Tibial nerve (tissue), 4 donors: Measurements from ENCODE around the gene RASA3. TPM values are rescaled to one million over a fixed set of nuclear protein-coding genes. Genes with fewer than 3 reads are reported as not detected.

Experiments
- DNase-seq, 2 donors: peaks; one replicate each; pipeline ENCODE4 v3.0.0-alpha.2; 2019; ENCODE audit warnings: low spot score in 2 of 2
- H3K27ac ChIP-seq, 4 donors: fragments of 200-600 bp; sonication (generic) in 3 of 4; one replicate each; pipeline ENCODE4 v1.5.1; 2017 to 2019; ENCODE audit warnings: mild to moderate bottlenecking in 1 of 4
- H3K27me3 ChIP-seq, 2 donors: fragments of 200-600 bp; sonication (generic) in 1 of 2; one replicate each; pipeline versions ENCODE4 v1.5.1 to v1.6.0; 2017 to 2019
- H3K36me3 ChIP-seq, 3 donors: fragments of 200-600 bp; sonication (generic); one replicate each; pipeline ENCODE4 v1.5.1; 2018 to 2019
- H3K4me1 ChIP-seq, 4 donors: fragments of 200-600 bp; sonication (generic) in 3 of 4; one replicate each; pipeline ENCODE4 v1.5.1; 2017 to 2019
- H3K4me3 ChIP-seq, 4 donors: fragments of 200-600 bp; sonication (generic) in 3 of 4; one replicate each; pipeline ENCODE4 v1.5.1; 2017 to 2019; ENCODE audit warnings: mild to moderate bottlenecking in 1 of 4, moderate library complexity in 1 of 4
- H3K9me3 ChIP-seq, 4 donors: fragments of 200-600 bp; sonication (generic) in 3 of 4; one replicate each; pipeline ENCODE4 v1.5.1; 2017 to 2019
- EP300 ChIP-seq, 2 donors: sonication (generic); formaldehyde crosslinking; IDR thresholded peaks; one replicate each; pipeline ENCODE4 v1.6.1; 2017; ENCODE audit warnings: antibody characterized with exemption in 2 of 2, mild to moderate bottlenecking in 1 of 2
- POLR2A ChIP-seq, 2 donors: fragments of 450-650 bp; IDR thresholded peaks; one replicate each; pipeline ENCODE4 v1.6.1; 2017; ENCODE audit warnings: antibody characterized with exemption in 2 of 2, mild to moderate bottlenecking in 2 of 2, moderate library complexity in 2 of 2
- WGBS, 2 donors: methylation state at CpG; one replicate each; pipeline ENCODE4 v1.1.5; 2018; 5-methylcytosine and 5-hydroxymethylcytosine counted together
- total RNA-seq, 4 donors: library from RNA; depleted of rRNA; stranded (reverse); fragments of >200 nt; gene quantifications; one replicate each; pipeline ENCODE4 v1.1.0, GENCODE V29; 2016
- TF ChIP-seq, protein P1 (sequence below), 5 experiments: fragments of 200-600 bp in 3 of 5; fragments of 450-650 bp in 2 of 5; sonication (generic) in 3 of 5; IDR thresholded peaks; one replicate each; pipeline ENCODE4 v1.5.1; 2016 to 2019; ENCODE audit warnings: antibody characterized with exemption in 5 of 5, mild to moderate bottlenecking in 3 of 5, moderate library complexity in 2 of 5

RASA3 gene
- total RNA-seq, 4 donors from 2014 or later: 36.2 to 63.3 (median 46.3) TPM

DNA sequence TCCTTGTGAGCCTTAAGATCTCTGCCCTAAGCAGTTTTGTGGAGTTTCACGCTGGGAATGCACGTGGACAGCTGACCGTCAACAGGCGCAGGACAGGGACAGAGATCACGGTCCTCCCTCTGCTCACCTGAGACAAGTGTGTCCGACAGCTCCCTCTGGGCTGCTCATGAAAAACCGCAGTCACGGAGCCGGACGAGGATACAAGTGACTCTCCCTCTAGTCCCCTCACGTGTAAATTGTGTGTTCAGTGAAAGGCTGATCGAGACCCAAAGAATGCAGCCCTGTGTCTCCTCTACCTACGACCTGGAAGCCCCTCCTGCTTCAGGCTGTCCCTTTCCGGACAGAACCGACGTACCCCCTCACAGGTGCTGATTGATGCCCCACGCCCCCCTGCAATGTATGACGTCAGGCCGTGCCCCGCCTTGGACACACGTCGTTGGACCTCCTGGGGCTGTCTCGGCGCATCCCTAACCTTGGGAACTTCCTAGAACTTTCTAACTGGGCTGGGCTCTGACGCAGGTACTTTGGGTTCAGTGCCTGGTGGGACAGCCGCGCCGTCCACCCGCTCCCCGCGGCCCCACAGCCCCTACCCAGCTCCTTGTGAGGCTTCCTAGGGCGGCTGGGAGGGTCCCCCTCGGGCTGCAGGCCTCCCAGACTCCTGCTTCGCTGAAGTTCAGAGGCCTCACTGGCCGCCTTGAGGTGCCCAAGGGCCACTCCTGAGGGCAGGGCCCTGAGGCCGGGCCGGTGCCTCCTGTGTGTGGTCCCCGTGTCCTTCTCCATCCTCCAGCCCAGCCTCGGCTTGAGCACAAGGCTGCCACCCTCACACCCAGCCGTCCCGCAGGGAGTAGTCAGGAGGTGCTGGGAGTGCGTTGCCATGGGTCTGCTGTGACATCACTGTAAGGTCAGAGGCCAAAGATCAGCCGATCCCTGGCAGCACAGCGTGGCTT, 158.9 kb downstream of the RASA3 start, which contains the start of gene C13orf46:
TSS of gene C13orf46 (minus strand) at position 859 of the 947 bp plus-strand sequence. CDS start at position 780, 79 bp downstream.
- H3K27me3 ChIP-seq: no peaks in the 10 kb centered on the region
- no peak for TF ChIP-seq POLR2A (IDR thresholded peaks at IDR 0.05)
- peak in 1 of 2 donors; percentile 64 for TF ChIP-seq EP300 (IDR thresholded peaks at IDR 0.05)
- 89 to 91% methylated on average over 38 of the region's 44 CpGs for WGBS, 2 donors
- H3K9me3 ChIP-seq: no peaks in the 10 kb centered on the region
- no peak within 1 kb of the TSS for H3K4me3 ChIP-seq
- peaks cover 0 to 69% (median 0%) of the 10 kb centered on the region in 3 donors for H3K36me3 ChIP-seq
- H3K4me1 ChIP-seq: peaks cover 0 to 67% (median 3%) of the 10 kb centered on the region in 4 donors
- DNase-seq: no peak
- H3K27ac ChIP-seq: peak within 1 kb of the TSS in 3 of 4 donors; percentile 22 to 89 (median 66)

DNA sequence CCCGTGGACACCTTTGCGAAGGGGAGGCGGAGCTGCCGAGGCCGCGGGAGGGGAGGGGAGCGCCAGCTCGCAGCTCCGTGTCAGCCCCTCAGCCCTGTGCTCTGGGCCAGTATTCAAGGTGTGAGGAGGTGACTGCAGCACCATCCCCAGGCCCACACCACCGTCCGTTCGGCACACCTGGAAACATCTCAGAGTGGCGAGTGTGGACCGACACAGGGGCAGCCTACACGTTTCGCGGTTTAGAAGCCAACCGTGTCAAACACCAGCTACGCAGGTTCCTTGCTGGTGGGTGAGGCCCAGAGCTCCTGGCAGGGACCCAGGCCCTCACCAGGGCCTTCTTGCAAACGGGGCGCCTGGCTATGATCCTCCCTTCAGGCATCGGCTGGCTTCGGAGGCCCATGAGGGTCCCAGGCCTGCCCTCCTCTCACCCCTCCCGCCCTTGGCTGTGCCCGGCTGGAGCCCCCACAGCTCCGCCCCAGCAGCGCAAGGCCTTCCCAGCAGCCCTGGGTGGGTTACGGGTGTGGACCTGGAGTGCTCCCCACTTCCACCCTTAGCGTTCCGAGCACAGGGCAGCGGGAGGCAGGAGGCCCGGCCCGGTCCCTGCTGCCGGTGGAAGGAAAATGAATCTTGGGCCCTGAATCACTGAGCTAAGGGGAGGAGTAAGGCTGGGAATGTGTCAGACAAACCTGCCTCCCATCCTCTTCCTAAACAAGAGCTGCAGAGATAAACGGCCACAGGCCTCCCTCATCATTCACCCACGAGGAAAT, 159.8 kb downstream of the RASA3 start:
- H3K27ac ChIP-seq: peak overlapping the region in 3 of 4 donors; percentile 45 to 89 (median 81)
- no peaks in the 10 kb centered on the region for H3K27me3 ChIP-seq
- WGBS, 2 donors: 87 to 90% methylated on average over 29 to 35 of the region's 36 CpGs
- DNase-seq: no peak
- no peaks in the 10 kb centered on the region for H3K9me3 ChIP-seq
- H3K4me3 ChIP-seq: no peak overlapping the region
- peaks cover 0 to 67% (median 3%) of the 10 kb centered on the region in 4 donors for H3K4me1 ChIP-seq
- peaks cover 0 to 69% (median 0%) of the 10 kb centered on the region in 3 donors for H3K36me3 ChIP-seq
- TF ChIP-seq EP300 (IDR thresholded peaks at IDR 0.05) (no peak), POLR2A (IDR thresholded peaks at IDR 0.05) (no peak)
- TF ChIP-seq, protein P1, sequence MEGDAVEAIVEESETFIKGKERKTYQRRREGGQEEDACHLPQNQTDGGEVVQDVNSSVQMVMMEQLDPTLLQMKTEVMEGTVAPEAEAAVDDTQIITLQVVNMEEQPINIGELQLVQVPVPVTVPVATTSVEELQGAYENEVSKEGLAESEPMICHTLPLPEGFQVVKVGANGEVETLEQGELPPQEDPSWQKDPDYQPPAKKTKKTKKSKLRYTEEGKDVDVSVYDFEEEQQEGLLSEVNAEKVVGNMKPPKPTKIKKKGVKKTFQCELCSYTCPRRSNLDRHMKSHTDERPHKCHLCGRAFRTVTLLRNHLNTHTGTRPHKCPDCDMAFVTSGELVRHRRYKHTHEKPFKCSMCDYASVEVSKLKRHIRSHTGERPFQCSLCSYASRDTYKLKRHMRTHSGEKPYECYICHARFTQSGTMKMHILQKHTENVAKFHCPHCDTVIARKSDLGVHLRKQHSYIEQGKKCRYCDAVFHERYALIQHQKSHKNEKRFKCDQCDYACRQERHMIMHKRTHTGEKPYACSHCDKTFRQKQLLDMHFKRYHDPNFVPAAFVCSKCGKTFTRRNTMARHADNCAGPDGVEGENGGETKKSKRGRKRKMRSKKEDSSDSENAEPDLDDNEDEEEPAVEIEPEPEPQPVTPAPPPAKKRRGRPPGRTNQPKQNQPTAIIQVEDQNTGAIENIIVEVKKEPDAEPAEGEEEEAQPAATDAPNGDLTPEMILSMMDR (IDR thresholded peaks at IDR 0.05): no peak

DNA sequence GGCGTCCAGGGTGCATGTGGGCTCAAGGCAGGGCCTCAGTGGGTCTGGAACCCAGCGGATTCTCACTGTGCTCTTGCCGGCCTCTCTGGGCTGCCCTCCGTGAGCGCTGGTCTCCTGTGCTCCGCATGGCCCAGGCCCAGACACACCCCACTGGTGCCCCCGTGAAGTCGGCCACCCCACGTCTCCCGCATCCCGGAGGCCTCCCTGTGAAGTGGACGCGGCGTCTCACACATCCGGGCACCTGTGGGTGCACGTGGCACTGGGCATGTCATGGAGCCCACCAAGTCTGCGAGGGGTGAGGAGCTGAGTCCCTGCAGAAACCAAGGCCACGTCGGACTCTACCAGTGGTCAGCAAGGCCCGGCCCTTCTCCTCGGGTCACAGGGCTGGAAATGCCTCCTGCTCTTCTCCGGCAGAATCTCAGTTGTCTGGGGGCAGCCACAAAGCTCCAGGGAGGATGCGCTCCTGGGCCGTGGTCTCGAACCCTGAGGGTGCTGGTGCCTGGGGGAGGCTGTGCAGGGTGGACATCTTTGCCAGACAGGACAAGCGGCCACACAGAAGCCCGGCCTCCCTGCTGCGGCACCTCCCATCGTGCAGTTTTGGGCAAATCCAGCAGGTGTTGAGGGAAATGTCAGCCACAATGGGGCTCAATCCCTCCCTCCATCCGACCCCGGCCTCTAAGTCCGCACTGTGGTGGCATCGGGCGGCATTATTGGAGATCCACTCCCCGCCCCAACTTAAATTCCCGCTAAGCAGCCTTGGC, 160.8 kb downstream of the RASA3 start:
- peaks cover 0 to 69% (median 0%) of the 10 kb centered on the region in 3 donors for H3K36me3 ChIP-seq
- H3K27ac ChIP-seq: peak overlapping the region; percentile 45 to 89 (median 66)
- H3K27me3 ChIP-seq: no peaks in the 10 kb centered on the region
- peaks cover 0 to 57% (median 3%) of the 10 kb centered on the region in 4 donors for H3K4me1 ChIP-seq
- 93 to 97% methylated on average over 30 to 32 of the region's 36 CpGs for WGBS, 2 donors
- DNase-seq: no peak
- TF ChIP-seq EP300 (IDR thresholded peaks at IDR 0.05) (no peak), POLR2A (IDR thresholded peaks at IDR 0.05) (no peak)
- TF ChIP-seq, protein P1 (IDR thresholded peaks at IDR 0.05): no peak
- H3K9me3 ChIP-seq: no peaks in the 10 kb centered on the region
- H3K4me3 ChIP-seq: no peak overlapping the region

DNA sequence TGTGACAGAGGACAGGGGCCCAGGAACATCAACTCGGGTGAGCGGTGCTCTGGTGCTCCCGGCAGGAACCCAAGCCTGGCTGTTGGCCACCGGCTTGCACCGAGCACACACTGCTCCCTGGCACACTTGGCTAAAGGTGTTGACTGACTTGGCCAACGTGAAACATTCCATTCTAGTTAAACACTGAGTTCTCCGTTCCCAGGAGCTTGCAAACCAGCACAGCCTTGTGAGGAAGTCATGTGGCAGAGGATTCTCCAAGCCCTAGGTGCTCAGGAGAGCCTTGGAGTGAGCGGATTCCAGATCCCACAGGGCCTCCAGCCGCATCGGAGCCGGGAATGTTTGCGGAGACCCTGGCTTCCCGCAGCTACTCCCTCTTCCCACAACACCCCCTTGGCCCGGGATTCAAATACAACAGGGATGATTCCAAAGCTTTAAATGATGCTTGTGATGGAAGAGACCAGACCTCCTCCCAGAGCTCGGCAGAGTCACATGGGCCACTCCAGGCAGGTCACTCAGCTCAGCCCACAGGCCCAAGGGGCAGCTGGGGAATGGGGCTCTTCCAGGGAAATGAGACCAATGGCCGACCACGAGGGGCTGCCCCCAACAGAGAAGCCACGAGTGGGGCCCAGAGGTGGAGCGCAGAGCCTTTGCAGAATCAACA, 161.5 kb downstream of the RASA3 start:
- no peaks in the 10 kb centered on the region for H3K27me3 ChIP-seq
- WGBS, 2 donors: 74 to 77% methylated on average over 12 to 19 of the region's 19 CpGs
- peak overlapping the region; percentile 45 to 89 (median 66) for H3K27ac ChIP-seq
- TF ChIP-seq EP300 (IDR thresholded peaks at IDR 0.05) (peak in 1 of 2 donors; percentile 83), POLR2A (IDR thresholded peaks at IDR 0.05) (no peak)
- TF ChIP-seq, protein P1 (IDR thresholded peaks at IDR 0.05): no peak
- H3K4me1 ChIP-seq: peaks cover 0 to 54% (median 3%) of the 10 kb centered on the region in 4 donors
- no peak overlapping the region for H3K4me3 ChIP-seq
- H3K36me3 ChIP-seq: peaks cover 0 to 67% (median 0%) of the 10 kb centered on the region in 3 donors
- H3K9me3 ChIP-seq: no peaks in the 10 kb centered on the region
- DNase-seq: peak in 1 of 2 donors; percentile 55
